GM18861 (cell line): ENCODE results near the gene PCBD1.
"Not testable (repeated sequence)": the region's sequence is repeated elsewhere in the genome, so short reads cannot be mapped to it uniquely, and the experiment has no call there.

Experiments used
- ATAC-seq: cut with Tn5 transposase; IDR thresholded peaks from one replicate; pipeline ENCODE4 v1.9.1; 2021; ENCODE audit not compliant: unreplicated experiment

The PCBD1 gene

GRCh38 chr10:70874061-70874460 is 14.3 kb downstream of the PCBD1 start:
- no peak for ATAC-seq

DNA sequence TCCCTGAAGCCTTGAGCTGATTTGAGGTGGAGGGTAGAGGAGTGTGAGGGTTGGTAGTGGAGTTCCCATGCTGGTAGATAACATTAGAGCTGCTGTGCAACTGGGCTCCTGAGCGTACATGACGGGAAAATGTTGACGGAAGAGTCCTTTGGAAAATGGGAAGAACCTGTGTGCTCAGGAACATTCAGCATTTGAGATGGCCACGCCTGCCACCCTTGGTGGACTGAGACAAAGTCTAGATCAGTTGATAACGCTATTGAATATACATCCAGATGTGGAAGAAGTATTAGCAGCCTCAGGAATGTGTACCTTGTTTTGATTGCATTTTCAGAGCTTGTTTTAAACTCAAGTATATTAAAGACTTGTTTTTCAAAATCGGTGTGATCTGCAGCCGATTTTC is 16.1 kb downstream of the PCBD1 start:
- no peak for ATAC-seq

DNA sequence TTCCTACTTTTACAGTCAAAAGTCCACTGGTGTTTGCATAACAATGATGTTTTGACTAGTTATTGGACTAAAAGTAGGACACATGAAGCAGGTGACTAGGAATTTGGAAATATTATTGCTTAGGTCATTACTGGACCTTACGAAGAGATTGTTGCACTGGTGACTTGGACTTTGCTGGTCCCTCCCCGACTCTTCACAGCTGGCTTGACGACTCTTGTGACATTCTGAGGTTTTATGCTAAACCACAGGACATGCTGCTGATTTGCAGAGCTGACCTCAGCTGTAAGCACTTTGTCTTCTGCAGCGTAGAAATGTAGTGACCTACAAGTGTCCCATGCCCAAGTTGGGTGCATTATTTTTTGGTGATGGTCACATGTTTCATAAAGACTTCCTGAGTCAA is 21.9 kb downstream of the PCBD1 start:
- no peak for ATAC-seq

- ATAC-seq: no peak
These were observed 23.4 kb downstream of the PCBD1 start for GRCh38 chr10:70864935-70865334.

DNA sequence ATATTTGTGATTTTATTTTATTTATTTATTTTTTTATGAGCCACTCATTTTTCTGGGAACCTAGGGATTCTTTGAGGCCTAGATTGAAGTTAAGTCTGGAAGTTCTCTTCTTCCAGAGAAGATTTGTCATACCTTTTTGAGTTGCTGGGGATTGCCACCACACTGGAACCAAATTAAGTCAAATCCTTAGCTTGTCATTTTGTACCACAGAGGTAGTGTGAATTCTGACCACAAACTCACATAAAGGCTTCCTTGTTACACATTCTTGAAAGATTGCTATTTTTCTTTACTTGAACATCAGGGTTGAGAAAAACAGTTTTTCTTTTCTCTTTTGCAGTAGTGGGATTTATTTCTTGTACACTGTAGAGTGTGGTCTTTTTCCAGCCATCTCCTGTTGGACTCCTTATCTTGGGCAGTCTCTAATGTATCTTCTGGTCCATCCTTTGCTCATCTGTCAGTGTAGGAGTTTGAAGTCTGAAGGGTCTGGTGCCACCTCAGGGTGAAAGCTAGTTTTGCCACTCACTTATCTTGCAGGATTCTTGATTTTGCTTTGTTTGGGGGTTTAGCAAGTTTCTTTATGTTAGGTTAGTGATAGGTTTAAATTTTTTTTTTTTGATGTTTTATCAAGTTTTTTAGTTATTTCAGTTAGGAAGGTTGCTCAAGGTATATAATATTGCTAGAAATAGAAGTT is 24.8 kb downstream of the PCBD1 start:
- ATAC-seq: no peak

DNA sequence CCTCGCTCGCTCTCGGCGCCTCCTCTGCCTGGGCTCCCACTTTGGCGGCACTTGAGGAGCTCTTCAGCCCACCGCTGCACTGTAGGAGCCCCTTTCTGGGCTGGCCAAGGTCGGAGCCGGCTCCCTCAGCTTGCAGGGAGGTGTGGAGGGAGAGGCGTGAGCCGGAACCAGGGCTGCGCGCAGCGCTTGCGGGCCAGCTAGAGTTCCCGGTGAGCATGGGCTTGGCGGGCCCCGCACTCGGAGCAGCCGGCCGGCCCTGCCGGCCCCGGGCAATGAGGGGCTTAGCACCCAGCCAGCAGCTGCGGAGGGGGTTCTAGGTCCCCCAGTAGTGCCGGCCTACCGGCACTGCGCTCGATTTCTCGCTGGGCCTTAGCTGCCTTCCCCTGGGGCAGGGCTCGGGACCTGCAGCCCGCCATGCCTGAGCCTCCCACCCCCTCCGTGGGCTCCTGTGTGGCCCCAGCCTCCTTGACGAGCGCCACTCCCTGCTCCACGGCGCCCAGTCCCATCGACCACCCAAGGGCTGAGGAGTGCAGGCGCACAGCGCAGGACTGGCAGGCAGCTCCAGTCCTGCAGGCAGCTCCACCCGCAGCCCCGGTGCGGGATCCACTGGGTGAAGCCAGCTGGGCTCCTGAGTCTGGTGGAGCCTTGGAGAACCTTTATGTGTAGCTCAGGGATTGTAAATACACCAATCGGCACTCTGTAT is 26.7 kb downstream of the PCBD1 start:
- not testable (repeated sequence) for ATAC-seq

DNA sequence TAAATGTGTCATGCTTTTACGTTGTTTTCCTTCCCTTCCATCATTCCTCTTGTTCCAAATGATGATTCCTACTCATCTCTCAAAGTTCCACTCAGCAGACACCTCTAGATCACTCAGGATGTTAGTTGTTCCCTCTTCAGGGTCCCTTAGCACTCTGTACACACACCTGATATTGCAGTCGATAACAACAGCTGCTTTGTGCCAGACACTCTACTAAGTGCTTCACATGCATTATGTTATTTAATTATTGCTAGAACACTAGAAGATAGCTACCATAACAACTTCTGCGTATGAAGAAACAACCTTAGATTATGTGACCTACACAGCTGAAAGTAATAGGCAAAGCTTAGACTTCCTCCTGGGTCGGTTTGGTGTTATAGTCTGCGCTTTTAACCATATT is 29.6 kb downstream of the PCBD1 start:
- no peak for ATAC-seq

GRCh38 chr10:70856454-70856853 is 31.9 kb downstream of the PCBD1 start:
- ATAC-seq: no peak

GRCh38 chr10:70853457-70853856 is 34.9 kb downstream of the PCBD1 start:
- ATAC-seq: no peak

DNA sequence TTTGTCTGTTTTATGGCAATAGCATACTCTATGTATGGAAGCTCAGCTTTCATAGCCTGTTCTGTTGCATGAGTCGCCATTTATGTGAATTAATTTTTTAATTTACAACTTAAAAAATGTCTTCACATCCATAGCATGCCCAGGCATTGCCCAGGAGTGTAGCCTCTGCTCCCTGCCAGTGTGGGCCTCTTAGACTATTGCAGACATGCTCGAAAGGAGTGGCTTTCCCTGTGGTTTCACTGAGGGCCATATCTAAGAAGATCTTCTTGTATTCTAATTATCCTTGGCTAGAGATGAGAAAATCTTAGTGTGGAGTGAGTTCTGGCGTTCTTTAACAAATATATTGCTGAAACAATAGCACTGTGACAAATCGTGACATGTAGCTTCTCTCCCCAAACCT is 35.3 kb downstream of the PCBD1 start:
- ATAC-seq: no peak

DNA sequence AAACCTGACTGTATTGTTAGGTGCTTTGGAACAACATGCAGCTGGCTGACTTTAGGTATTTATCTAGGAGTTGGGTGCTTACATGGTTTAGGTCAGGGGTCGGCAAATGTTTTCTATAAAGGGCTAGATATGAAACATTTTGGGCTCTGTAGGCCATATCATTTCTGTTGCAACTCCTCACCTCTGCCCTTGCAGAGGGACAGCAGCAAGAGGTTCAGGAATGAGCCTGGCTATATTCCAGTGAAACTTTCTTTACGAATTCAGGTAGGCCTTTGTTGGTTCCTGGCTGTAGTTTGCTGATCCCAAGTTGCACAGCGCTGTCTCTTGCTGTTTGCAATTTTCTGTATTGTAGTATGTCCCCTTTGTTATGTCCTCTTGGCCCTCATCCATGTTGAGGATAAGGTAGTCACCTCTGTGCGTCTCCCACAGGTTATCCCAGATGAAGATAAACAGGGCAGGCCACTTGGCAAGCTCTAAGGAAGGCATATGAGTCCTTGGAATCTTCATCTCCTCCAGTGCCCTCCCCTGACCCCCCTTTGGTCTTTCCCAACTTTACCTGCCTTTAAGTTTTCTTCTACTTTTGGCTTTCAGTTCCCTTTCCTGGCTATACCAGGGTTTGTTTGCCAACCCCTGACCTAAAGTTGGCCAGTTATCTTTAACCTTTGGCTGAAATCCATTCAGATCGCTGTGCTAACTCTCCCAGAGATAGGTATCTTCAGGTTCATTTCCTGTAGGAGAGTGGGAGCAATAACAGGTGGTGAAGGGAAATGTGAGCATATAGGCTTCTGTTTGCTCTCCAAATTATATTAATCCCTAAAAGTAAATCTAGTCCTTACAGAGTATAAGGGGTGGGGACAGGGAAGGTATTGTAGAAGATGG is 36.5 kb downstream of the PCBD1 start:
- no peak for ATAC-seq

- no peak for ATAC-seq
These were observed 38.3 kb downstream of the PCBD1 start for GRCh38 chr10:70850097-70850496.

DNA sequence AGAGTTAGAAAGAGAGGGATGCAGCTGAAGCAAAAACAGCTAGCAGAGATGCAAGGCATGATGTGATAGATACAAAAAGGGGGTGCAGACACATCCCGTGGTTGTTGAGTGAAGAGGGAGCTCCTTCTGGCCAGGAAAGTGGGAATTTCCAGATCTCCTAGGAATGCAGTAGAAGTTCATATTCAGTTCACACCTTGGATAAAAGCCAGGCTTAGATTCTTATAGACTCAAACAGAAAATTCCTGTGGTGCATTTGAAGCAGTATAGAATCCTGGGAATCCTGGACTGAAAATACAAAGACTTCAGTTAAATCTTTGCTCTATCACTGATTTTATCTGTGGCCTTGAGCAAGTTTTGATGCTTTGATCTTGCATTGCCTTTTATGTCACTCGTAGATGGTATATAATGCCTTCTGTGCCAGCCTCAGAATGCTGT is 38.8 kb downstream of the PCBD1 start:
- ATAC-seq: no peak

GRCh38 chr10:70847659-70848360 is 40.6 kb downstream of the PCBD1 start:
- ATAC-seq: no peak

DNA sequence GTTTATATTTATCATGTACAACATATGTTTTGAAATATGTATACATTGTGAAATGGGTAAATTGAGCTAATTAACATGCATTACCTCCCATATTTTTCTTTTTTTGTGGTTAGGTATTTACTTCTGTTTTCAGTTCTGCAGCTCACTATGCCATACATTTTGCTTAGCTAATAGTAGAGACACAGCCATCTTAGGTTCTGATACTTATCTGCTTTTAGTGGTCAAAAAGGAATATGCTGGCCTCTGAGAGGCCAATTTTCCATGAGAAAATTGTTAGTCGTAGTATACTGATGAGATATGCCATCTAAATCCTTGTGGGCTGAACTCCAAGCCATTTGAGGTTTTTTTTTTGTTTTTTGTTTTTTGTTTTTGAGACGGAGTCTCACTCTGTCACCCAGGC is 41.6 kb downstream of the PCBD1 start:
- ATAC-seq: no peak

DNA sequence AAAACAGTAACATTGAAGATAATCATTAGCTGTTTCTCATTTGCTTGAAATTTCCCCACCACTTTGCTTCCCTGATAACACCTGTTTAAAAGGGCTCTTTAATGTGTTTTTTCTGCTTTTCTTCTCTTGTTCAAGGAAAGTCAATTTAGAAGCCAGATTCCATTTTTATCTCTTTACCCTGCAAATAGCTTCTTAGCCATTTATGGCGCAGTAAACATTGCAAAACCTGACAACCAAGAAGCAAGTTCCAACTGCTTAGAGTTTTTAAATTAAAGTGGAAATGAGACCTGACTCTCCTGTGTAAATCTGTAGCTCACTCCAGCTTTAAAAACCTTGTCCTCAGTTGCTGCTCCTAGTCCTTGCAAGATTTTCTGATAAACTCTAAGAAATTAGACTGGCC is 42.5 kb downstream of the PCBD1 start:
- ATAC-seq: no peak

- ATAC-seq: no peak
These were observed 43.1 kb downstream of the PCBD1 start for GRCh38 chr10:70845256-70845655.

- ATAC-seq: no peak
These were observed 44.4 kb downstream of the PCBD1 start for GRCh38 chr10:70843776-70844489.

GRCh38 chr10:70843333-70843732 is 45.0 kb downstream of the PCBD1 start:
- no peak for ATAC-seq

DNA sequence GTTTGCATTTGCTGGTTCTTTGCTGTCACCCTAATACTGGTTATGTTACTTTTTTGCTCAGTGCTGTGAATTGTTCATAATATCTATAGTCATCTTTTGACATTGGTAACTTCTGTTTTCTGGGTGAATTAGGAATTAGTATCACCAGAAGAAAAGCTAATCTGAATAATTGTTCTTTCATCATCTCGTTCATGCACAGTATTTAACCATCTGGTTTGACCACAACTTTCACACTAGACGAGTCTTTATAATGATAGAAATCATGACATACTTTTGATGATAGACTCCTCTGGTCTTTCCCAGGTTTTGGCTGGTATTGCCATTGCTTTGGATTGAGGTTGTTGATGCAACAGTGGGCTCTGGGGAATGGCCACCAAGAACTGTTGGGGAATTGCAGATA is 47.5 kb downstream of the PCBD1 start:
- no peak for ATAC-seq
